GM23248 (cell line): ENCODE results near the gene CBFA2T3. TPM values are rescaled to one million over a fixed set of nuclear protein-coding genes. Genes with fewer than 3 reads are reported as not detected.

Experiments used
- DNase-seq: peaks from one replicate; pipeline ENCODE4 v3.0.0-alpha.2; 2015
- H2AFZ ChIP-seq: fragments of 200-600 bp; sonication (generic); 2 replicates; pipeline ENCODE4 v1.6.1; 2016; ENCODE audit warnings: antibody characterized with exemption
- H3F3A ChIP-seq: fragments of 200-600 bp; sonication (generic); 2 replicates; pipeline ENCODE4 v1.6.1; 2016; ENCODE audit warnings: mild to moderate bottlenecking, antibody characterized with exemption, mixed run types; ENCODE audit not compliant: insufficient read depth
- H3K27ac ChIP-seq: fragments of 200-600 bp; sonication (generic); 2 replicates; pipeline ENCODE4 v1.5.1; 2016; ENCODE audit warnings: mild to moderate bottlenecking
- H3K27me3 ChIP-seq: fragments of 200-600 bp; sonication (generic); replicated peaks from 2 replicates; pipeline ENCODE4 v1.6.1; 2016; ENCODE audit warnings: mild to moderate bottlenecking; ENCODE audit not compliant: insufficient read depth
- H3K36me3 ChIP-seq: fragments of 200-600 bp; sonication (generic); 2 replicates; pipeline ENCODE4 v1.6.1; 2016; ENCODE audit warnings: low read depth, mild to moderate bottlenecking
- H3K4me1 ChIP-seq: fragments of 200-600 bp; sonication (generic); 2 replicates; pipeline ENCODE4 v1.6.1; 2016; ENCODE audit warnings: mild to moderate bottlenecking; ENCODE audit not compliant: insufficient read depth
- H3K4me2 ChIP-seq: fragments of 200-600 bp; sonication (generic); one replicate; pipeline ENCODE4 v1.6.1; 2016; ENCODE audit warnings: mild to moderate bottlenecking; ENCODE audit not compliant: unreplicated experiment
- H3K4me3 ChIP-seq: fragments of 200-600 bp; sonication (generic); 2 replicates; pipeline ENCODE4 v1.5.1; 2016; ENCODE audit warnings: mild to moderate bottlenecking
- H3K79me2 ChIP-seq: fragments of 200-600 bp; sonication (generic); 2 replicates; pipeline ENCODE4 v1.6.1; 2016; ENCODE audit warnings: mild to moderate bottlenecking; ENCODE audit not compliant: insufficient read depth
- H3K9ac ChIP-seq: fragments of 200-600 bp; sonication (generic); 2 replicates; pipeline ENCODE4 v1.6.1; 2016; ENCODE audit warnings: mild to moderate bottlenecking
- H3K9me2 ChIP-seq: fragments of 200-600 bp; sonication (generic); 2 replicates; pipeline ENCODE4 v1.6.1; 2016; ENCODE audit warnings: mixed run types, mild to moderate bottlenecking, moderate library complexity; ENCODE audit not compliant: insufficient read depth
- H3K9me3 ChIP-seq: fragments of 200-600 bp; sonication (generic); one replicate; pipeline ENCODE4 v1.6.1; 2017; ENCODE audit warnings: low read depth
- H4K20me1 ChIP-seq: fragments of 200-600 bp; sonication (generic); 2 replicates; pipeline ENCODE4 v1.6.0; 2016; ENCODE audit not compliant: insufficient read depth
- EZH2 ChIP-seq: fragments of 200-600 bp; sonication (generic); IDR thresholded peaks from 2 replicates; pipeline ENCODE4 v1.6.1; 2018; ENCODE audit warnings: antibody characterized with exemption, mild to moderate bottlenecking; ENCODE audit not compliant: insufficient read depth, poor library complexity, severe bottlenecking
- EZH2phosphoT487 ChIP-seq: fragments of 200-600 bp; sonication (generic); IDR thresholded peaks from 2 replicates; pipeline ENCODE4 v1.6.1; 2018; ENCODE audit warnings: antibody characterized with exemption, moderate library complexity, mild to moderate bottlenecking, low read depth; ENCODE audit not compliant: insufficient read depth
- WGBS, 2 experiments: methylation state at CpG; one replicate each; pipeline ENCODE4 v1.1.6; 2015 to 2017; ENCODE audit warnings: low lambda C conversion rate in 2 of 2, low coverage in 1 of 2; ENCODE audit errors: missing lambda C conversion rate in 2 of 2; 5-methylcytosine and 5-hydroxymethylcytosine counted together
- in situ Hi-C: fragments of 300-500 bp; cut with MboI; formaldehyde crosslinking; loops from 2 replicates; pipeline ENCODE4 v1.15.0; 2020
- polyA plus RNA-seq: library from polyadenylated mRNA; unstranded; fragments of >200 nt; fragmentation: Nextera tagmentation; extraction: Ambion mirVana; gene quantifications from 2 replicates; pipeline ENCODE4 v1.2.1, GENCODE V29; 2016
- total RNA-seq: library from RNA; depleted of rRNA; stranded (reverse); fragments of >200 nt; shearing (Covaris generic); gene quantifications from 2 replicates; pipeline ENCODE4 v1.2.3, GENCODE V29; 2014

Gene CBFA2T3
- total and polyA plus RNA-seq, 2 experiments from 2014 or later = not detected

DNA sequence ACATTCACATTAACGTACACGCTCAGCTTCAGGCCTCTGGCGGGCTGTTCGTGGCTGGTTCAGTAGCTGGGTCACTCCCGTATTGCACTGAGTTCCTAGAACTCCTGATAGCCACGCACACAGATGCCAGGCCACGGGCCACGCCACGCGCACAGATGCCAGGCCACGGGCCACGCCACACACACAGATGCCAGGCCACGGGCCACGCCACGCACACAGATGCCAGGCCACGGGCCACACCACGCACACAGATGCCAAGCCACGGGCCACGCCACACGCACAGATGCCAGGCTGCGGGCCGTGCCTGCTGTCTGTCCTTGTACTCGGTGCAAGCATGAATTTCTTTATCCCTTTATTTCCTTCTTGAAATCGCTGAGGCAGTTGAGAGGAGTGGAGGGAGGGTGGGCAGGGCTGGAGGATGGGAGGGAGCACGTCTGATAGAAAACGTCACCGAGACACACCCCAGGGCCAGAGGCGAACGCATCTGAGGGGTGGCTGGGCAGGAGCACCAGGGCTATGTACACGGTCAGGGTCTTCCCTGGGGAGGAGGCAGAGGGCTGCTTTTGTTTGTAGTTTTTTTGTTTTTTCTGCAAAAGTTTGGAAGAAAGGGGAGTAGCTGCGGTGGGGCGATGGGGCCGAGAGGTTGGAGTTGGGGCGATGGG, 101.9 kb downstream of the CBFA2T3 start:
- Histone ChIP-seq H3K9ac (no peak overlapping the region), H3K4me1 (no peaks in the 10 kb centered on the region), H3K27ac (no peak overlapping the region), H3K9me2 (no peaks in the 10 kb centered on the region), H3K4me2 (no peak overlapping the region), H3K79me2 (no peaks in the 10 kb centered on the region), H3K36me3 (no peaks in the 10 kb centered on the region), H2AFZ (no peak overlapping the region), H3K27me3 (peaks cover 11% of the 10 kb centered on the region), H4K20me1 (no peaks in the 10 kb centered on the region), H3K4me3 (no peak overlapping the region), H3K9me3 (no peaks in the 10 kb centered on the region), H3F3A (no peaks in the 10 kb centered on the region)
- in situ Hi-C loops = no loop called here
- no peak for DNase-seq
- TF ChIP-seq EZH2phosphoT487 = no peak
- WGBS, 2 experiments = 88 to 91% methylated on average over 31 to 34 of the region's 34 CpGs

DNA sequence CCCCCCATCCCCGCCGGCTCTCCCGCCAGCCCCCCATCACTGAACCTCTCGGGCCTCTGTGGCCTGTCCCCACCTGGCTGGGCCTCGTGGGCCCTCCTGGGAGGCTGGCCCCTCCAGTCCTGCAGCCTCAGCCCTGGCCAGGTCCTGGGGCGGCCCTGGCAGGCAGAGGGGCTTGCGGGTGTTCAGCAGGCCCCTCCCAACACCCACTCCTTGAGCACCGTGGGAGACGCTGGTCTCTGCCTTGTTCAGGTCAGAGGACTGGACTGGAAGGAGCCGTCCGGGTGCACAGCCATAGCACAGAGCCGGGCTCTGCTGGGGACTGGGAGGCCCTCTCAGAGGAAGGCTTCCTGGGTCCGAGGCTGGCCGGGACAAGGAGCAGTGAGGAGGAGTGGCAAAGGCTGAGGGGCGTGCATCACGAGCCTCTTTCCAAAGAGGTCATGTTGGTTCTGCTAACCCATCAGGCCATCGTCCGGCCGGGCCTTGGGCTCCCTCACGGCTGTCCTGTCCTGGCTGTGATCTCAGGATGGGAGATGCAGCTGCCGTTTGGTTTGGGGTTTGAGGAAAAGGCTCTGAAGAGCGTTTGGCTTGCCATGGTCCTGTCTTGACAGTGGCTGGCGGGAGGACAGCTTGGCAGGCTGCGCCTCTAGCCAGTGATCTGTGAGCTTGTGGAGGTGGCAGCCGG, 104.2 kb downstream of the CBFA2T3 start:
- H3K9me2 ChIP-seq = no peaks in the 10 kb centered on the region
- no peak overlapping the region for H3K27ac ChIP-seq
- no peak for DNase-seq
- H3K79me2 ChIP-seq = no peaks in the 10 kb centered on the region
- H3K4me1 ChIP-seq = no peaks in the 10 kb centered on the region
- no peaks in the 10 kb centered on the region for H3K9me3 ChIP-seq
- no peak overlapping the region for H3K4me3 ChIP-seq
- H3K27me3 ChIP-seq = peaks cover 11% of the 10 kb centered on the region
- H3K36me3 ChIP-seq = no peaks in the 10 kb centered on the region
- no peaks in the 10 kb centered on the region for H3F3A ChIP-seq
- WGBS, 2 experiments = 76 to 77% methylated on average over 21 to 25 of the region's 25 CpGs
- H3K9ac ChIP-seq = no peak overlapping the region
- no peak overlapping the region for H2AFZ ChIP-seq
- TF ChIP-seq EZH2 (no peak), EZH2phosphoT487 (no peak)
- in situ Hi-C loops = no loop called here
- H3K4me2 ChIP-seq = no peak overlapping the region
- H4K20me1 ChIP-seq = no peaks in the 10 kb centered on the region

DNA sequence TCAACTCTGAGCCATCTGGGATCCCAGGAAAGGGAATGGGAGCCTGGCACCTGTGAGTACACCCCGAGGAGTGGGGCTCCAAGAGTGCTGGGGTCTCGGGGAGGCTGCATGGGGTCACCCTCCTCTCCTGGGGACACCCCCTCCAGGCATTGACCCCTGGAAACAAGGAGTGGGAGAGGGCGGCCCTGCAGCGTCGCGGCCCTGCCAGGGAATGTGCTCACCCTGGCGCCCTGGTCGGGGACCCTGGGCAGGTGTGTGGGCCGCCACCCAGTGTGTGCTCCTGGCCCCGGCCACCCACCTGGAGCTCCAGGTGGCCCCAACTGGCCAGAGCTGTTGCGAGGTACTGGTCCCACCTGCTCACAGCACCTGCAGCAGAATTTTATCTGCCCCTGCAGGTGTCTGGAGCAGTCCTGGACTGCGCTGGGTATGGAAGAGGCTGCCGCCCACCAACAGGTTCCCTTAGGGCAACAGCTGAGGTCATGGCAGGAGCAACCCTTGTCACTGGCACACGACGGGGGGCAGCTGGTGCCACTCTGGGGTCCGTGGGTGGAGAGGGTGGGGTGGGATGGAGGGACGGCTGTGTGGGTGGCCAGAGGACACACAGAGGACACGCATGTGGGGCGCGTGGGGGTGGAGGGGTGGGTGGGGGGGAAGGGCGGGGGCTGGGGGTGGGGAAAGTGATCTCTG, 105.1 kb downstream of the CBFA2T3 start:
- Histone ChIP-seq H3K79me2 (no peaks in the 10 kb centered on the region), H3K36me3 (no peaks in the 10 kb centered on the region), H3K27ac (no peak overlapping the region), H2AFZ (no peak overlapping the region), H3F3A (no peaks in the 10 kb centered on the region), H3K9me2 (no peaks in the 10 kb centered on the region), H3K4me1 (no peaks in the 10 kb centered on the region), H4K20me1 (no peaks in the 10 kb centered on the region), H3K4me3 (no peak overlapping the region), H3K9me3 (no peaks in the 10 kb centered on the region), H3K9ac (no peak overlapping the region), H3K4me2 (no peak overlapping the region), H3K27me3 (peaks cover 11% of the 10 kb centered on the region)
- no peak for DNase-seq
- in situ Hi-C loops = no loop called here
- 61 to 62% methylated on average over 16 to 18 of the region's 21 CpGs for WGBS, 2 experiments
- TF ChIP-seq EZH2 = no peak
- no peak for TF ChIP-seq EZH2phosphoT487

DNA sequence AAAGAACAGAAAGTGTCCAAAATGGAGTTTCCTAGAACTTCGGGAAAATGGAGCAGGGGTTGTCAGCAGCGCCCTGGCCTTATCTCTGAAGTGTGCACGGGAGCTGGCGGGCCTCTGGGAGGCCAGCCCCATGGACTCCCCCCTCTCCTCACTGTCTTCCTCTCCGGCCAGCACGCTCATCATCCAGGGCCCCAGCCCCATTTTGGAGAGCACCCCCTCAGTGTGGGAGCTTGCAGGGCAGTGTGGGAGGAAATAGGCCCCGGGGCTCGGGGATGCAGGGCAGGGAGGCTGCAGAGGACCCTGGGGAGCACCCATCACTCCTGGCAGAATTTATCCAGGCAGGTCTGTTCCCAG, 105.7 kb downstream of the CBFA2T3 start:
- WGBS, 2 experiments = 46 to 54% methylated on average over 7 to 8 of the region's 8 CpGs
- in situ Hi-C loops = no loop called here
- H3K27me3 ChIP-seq = peaks cover 11% of the 10 kb centered on the region

More for the DNA sequence above, 105.7 kb downstream of the CBFA2T3 start:
- TF ChIP-seq EZH2phosphoT487 (no peak), EZH2 (no peak)
- Histone ChIP-seq H2AFZ (no peak overlapping the region), H3K4me2 (no peak overlapping the region), H3K4me3 (no peak overlapping the region), H3K9me3 (no peaks in the 10 kb centered on the region), H3K27ac (no peak overlapping the region), H3K9me2 (no peaks in the 10 kb centered on the region), H3K36me3 (no peaks in the 10 kb centered on the region), H3K4me1 (no peaks in the 10 kb centered on the region), H3K79me2 (no peaks in the 10 kb centered on the region), H3K9ac (no peak overlapping the region), H3F3A (no peaks in the 10 kb centered on the region), H4K20me1 (no peaks in the 10 kb centered on the region)
- no peak for DNase-seq
